ENCODE results near the gene OGFOD1.

DNA sequence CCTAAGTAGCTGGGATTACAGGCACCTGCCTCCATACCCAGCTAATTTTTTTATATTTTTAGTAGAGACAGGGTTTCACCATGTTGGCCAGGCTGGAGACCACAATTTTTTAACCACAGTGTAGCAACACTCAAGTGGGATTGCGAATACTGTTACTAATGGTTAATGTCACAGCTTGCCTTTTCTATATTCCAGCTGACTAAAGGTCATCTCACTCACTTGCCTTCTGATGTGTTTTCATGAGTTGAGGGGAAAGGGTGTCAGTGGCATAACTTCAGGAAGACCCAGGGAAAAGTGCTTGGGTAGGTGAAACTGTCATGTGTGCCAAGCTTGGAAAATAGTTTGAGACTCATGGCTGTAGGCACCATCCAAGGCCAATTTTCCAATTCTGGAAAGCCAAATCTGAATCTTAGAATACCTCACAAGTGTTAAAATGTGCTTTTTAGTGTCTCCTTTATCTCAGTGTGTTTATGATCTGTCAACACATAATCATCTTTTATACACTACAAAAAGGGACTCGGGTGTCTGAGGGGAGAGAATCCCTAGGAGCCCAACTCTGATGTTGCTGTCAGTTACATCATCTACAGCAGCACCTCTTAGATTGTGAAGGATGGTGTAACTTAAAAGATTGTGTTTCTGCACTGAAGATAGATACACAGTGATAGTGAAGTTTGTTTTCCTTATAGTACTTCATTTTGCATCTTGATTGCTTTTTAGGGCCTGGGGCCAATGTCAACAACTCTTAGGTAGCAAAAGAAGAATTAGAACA lies 27.1 kb downstream of the OGFOD1 start:
- no peak for TF ChIP-seq SP1 (IDR thresholded peaks at IDR 0.05)
- TF ChIP-seq ARNT (IDR thresholded peaks at IDR 0.05): no peak
- TF ChIP-seq ELF4 (IDR thresholded peaks at IDR 0.05): no peak
- TF ChIP-seq BHLHE40 (IDR thresholded peaks at IDR 0.05; ENCODE audit: borderline replicate concordance): no peak
- no peak for TF ChIP-seq L3MBTL2 (conservative IDR thresholded peaks at IDR 0.05)
- TF ChIP-seq, protein P1, sequence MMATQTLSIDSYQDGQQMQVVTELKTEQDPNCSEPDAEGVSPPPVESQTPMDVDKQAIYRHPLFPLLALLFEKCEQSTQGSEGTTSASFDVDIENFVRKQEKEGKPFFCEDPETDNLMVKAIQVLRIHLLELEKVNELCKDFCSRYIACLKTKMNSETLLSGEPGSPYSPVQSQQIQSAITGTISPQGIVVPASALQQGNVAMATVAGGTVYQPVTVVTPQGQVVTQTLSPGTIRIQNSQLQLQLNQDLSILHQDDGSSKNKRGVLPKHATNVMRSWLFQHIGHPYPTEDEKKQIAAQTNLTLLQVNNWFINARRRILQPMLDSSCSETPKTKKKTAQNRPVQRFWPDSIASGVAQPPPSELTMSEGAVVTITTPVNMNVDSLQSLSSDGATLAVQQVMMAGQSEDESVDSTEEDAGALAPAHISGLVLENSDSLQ (IDR thresholded peaks at IDR 0.05): no peak
- no peak for TF ChIP-seq CTBP1 (IDR thresholded peaks at IDR 0.05; ENCODE audit: borderline replicate concordance)
- TF ChIP-seq FOXM1 (IDR thresholded peaks at IDR 0.05; ENCODE audit: borderline replicate concordance): no peak

All from HEK293T (cell line).